PC-3 (cell line): ENCODE measurements around the gene PAQR5. TPM values are rescaled to one million over a fixed set of nuclear protein-coding genes. Genes with fewer than 3 reads are reported as not detected.
A peak's percentile ranks its signal among the peaks of the same experiment; 100 is the strongest.

Source experiments
- ATAC-seq: fragments of 200-7000 bp; cut with Tn5 transposase; 2 replicates; pipeline ENCODE4 v1.9.1; 2020; ENCODE audit warnings: mild to moderate bottlenecking, moderate library complexity
- BruUV-seq: library from RNA; stranded (reverse); fragments of 400-500 nt; replicated peaks from 2 replicates; lab custom pipeline; 2021; lab: Mats Ljungman, UMichigan
- CTCF ChIA-PET: fragments of 300-600 bp; sonication (Branson Sonifier 250); formaldehyde crosslinking; loops from one replicate; lab custom pipeline; 2022; ENCODE audit warnings: antibody characterized with exemption; lab: Charles Lee
- POLR2A ChIA-PET: fragments of 300-600 bp; sonication (Branson Sonifier 250); formaldehyde crosslinking; loops from one replicate; lab custom pipeline; 2022; ENCODE audit warnings: antibody characterized with exemption; ENCODE audit not compliant: unreplicated experiment; lab: Charles Lee
- DNase-seq: peaks from one replicate; pipeline ENCODE4 v3.0.0-alpha.2; 2015
- H2AFZ ChIP-seq: fragments of 300-600 bp; sonication (generic); 2 replicates; pipeline ENCODE4 v1.6.0; 2016; ENCODE audit warnings: antibody characterized with exemption, low read length
- H3F3A ChIP-seq: fragments of 300-600 bp; sonication (generic); one replicate; pipeline ENCODE4 v1.6.0; 2017; ENCODE audit warnings: antibody characterized with exemption, low read length, control low read depth, mild to moderate bottlenecking; ENCODE audit not compliant: unreplicated experiment
- H3K27ac ChIP-seq: fragments of 300-600 bp; sonication (generic); 2 replicates; pipeline ENCODE4 v1.5.1; 2016; ENCODE audit warnings: mild to moderate bottlenecking, low read length
- H3K27me3 ChIP-seq: fragments of 300-600 bp; sonication (generic); 2 replicates; pipeline ENCODE4 v1.6.1; 2016; ENCODE audit warnings: low read length, mixed read lengths
- H3K36me3 ChIP-seq: fragments of 300-600 bp; sonication (generic); 2 replicates; pipeline ENCODE4 v1.6.1; 2016; ENCODE audit warnings: low read depth, mixed run types, low read length, mixed read lengths
- H3K4me1 ChIP-seq: fragments of 300-600 bp; sonication (generic); 2 replicates; pipeline ENCODE4 v1.5.1; 2016; ENCODE audit warnings: low read length; ENCODE audit not compliant: insufficient read depth
- H3K4me2 ChIP-seq: fragments of 300-600 bp; sonication (generic); 2 replicates; pipeline ENCODE4 v1.6.0; 2016; ENCODE audit warnings: low read length
- H3K4me3 ChIP-seq: fragments of 300-600 bp; sonication (generic); 2 replicates; pipeline ENCODE4 v1.5.1; 2016; ENCODE audit warnings: mild to moderate bottlenecking, low read length, mixed read lengths
- H3K79me2 ChIP-seq: fragments of 300-600 bp; sonication (generic); 2 replicates; pipeline ENCODE4 v1.6.1; 2017; ENCODE audit warnings: low read length, mixed read lengths
- H3K9ac ChIP-seq: fragments of 300-600 bp; sonication (generic); 2 replicates; pipeline ENCODE4 v1.6.0; 2016; ENCODE audit warnings: mild to moderate bottlenecking, low read length
- H3K9me2 ChIP-seq: fragments of 300-600 bp; sonication (generic); replicated peaks from 2 replicates; pipeline ENCODE4 v1.6.1; 2016; ENCODE audit warnings: mixed run types, low read length, mixed read lengths
- H3K9me3 ChIP-seq: fragments of 300-600 bp; sonication (generic); 2 replicates; pipeline ENCODE4 v1.6.1; 2016; ENCODE audit warnings: low read length, mixed read lengths
- H4K20me1 ChIP-seq: fragments of 300-600 bp; sonication (generic); 2 replicates; pipeline ENCODE4 v1.6.1; 2016; ENCODE audit warnings: low read length, mixed read lengths
- EZH2 ChIP-seq: fragments of 300-600 bp; sonication (generic); IDR thresholded peaks from one replicate; pipeline ENCODE4 v1.6.1; 2017; ENCODE audit warnings: antibody characterized with exemption, mild to moderate bottlenecking, low read length; ENCODE audit not compliant: unreplicated experiment
- EZH2phosphoT487 ChIP-seq: fragments of 300-600 bp; sonication (generic); IDR thresholded peaks from 2 replicates; pipeline ENCODE4 v1.6.1; 2018; ENCODE audit warnings: mild to moderate bottlenecking, antibody characterized with exemption, low read length, borderline replicate concordance
- intact Hi-C: fragments of 100-400 bp; cut with micrococcal nuclease; formaldehyde crosslinking; loops from 2 replicates; pipeline ENCODE4 v1.9.0; 2023
- total RNA-seq: library from RNA; depleted of rRNA; stranded (reverse); fragments of >200 nt; gene quantifications from 2 replicates; pipeline ENCODE4 v1.2.3, GENCODE V29; 2014
- TF ChIP-seq, protein P1 (sequence below): fragments of 300-600 bp; sonication (generic); conservative IDR thresholded peaks from 2 replicates; pipeline ENCODE4 v1.5.1; 2017; ENCODE audit warnings: antibody characterized with exemption, low read depth, mild to moderate bottlenecking, low read length

The PAQR5 gene
- total RNA-seq, 1 experiment from 2014 or later: 12.2 TPM

DNA sequence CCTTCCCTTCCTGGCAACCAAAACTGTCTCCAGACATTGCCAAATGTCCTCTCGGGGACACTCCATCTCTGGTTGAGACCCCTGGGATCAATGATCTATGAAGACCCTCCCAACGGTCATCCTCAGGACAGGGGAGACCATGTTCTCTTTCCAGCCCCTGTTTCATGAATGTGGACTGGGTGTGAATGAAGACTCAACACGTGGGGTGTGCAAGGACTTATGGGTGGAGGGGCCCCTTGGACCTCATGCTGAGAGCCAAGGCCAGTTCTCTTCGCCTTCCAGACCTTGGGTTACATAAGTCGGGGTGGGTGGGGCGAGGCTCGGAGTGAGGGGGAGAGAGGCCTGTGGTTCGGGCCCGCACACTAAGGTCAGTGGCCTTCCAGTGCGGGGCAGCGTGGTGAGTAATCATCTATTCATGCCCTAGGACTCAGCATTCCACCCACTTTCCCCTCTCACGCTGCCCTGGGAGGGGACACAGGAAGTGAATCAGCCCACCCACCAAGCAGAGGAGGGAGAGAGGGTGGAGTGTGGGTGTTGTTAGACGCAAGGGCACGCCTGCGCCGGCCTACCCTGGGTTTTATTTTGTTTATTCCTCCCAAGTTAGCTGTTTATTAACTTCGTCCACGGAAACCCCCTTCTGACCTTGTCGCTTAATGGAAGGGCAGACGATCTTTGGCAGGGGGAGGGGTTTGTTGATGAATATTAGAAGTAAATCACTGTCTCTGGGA, 6.7 kb downstream of the PAQR5 start:
- no peaks in the 10 kb centered on the region for H3F3A ChIP-seq
- H3K4me3 ChIP-seq: no peak overlapping the region
- H3K4me1 ChIP-seq: peaks cover 41% of the 10 kb centered on the region
- peaks cover 5% of the 10 kb centered on the region; the same call in 1 of the 2 replicates for H3K36me3 ChIP-seq
- peak overlapping the region; percentile 67 for H3K4me2 ChIP-seq
- H3K27ac ChIP-seq: peak overlapping the region; percentile 81
- CTCF ChIA-PET: no interaction called here
- BruUV-seq: no TSS peak
- H3K9me3 ChIP-seq: no peaks in the 10 kb centered on the region
- POLR2A ChIA-PET: no interaction called here
- H3K9me2 ChIP-seq: no peaks in the 10 kb centered on the region
- H3K79me2 ChIP-seq: peaks cover 10% of the 10 kb centered on the region; the same call in 1 of the 2 replicates
- intact Hi-C loops: loop anchor here (5.0 kb wide), 1 partner anchor 87 kb away; no protein-coding TSS in a partner anchor
- no peaks in the 10 kb centered on the region for H3K27me3 ChIP-seq
- peak overlapping the region; percentile 48 for H3K9ac ChIP-seq
- H2AFZ ChIP-seq: peak overlapping the region; percentile 50
- H4K20me1 ChIP-seq: no peaks in the 10 kb centered on the region
- no peak for TF ChIP-seq EZH2phosphoT487
- no peak for TF ChIP-seq EZH2
- TF ChIP-seq, protein P1, sequence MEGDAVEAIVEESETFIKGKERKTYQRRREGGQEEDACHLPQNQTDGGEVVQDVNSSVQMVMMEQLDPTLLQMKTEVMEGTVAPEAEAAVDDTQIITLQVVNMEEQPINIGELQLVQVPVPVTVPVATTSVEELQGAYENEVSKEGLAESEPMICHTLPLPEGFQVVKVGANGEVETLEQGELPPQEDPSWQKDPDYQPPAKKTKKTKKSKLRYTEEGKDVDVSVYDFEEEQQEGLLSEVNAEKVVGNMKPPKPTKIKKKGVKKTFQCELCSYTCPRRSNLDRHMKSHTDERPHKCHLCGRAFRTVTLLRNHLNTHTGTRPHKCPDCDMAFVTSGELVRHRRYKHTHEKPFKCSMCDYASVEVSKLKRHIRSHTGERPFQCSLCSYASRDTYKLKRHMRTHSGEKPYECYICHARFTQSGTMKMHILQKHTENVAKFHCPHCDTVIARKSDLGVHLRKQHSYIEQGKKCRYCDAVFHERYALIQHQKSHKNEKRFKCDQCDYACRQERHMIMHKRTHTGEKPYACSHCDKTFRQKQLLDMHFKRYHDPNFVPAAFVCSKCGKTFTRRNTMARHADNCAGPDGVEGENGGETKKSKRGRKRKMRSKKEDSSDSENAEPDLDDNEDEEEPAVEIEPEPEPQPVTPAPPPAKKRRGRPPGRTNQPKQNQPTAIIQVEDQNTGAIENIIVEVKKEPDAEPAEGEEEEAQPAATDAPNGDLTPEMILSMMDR: no peak
- peak; percentile 90 for ATAC-seq
- DNase-seq: peak; percentile 90

DNA sequence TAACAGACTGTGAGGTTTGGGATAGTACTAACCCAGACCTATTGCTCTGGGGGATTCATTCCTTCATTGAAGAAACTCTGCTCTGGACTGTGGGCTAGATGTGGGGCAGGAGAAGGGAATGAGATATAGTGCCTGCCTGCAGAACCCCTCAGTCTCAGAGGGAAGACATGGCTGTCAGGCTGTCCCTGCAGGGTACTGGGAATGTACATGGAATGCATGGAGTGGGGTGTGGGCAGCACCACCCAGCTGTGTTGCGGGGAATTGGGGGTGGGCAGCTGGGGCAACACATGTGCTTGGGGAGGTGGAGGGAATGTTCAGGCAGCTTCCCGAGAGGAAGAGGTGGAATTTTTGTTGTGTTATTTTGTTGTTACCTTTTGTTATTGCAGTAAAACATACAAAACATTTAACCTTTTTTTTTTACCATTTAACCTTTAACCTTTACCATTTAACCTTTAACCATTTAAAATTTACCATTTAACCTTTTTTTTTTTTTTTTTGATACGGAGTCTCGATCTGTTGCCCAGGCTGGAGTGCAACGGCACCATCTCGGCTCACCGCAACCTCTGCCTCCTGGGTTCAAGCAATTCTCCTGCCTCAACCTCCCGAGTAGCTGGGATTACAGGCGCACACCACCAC, 7.3 kb downstream of the PAQR5 start:
- H3K79me2 ChIP-seq: peaks cover 10% of the 10 kb centered on the region; the same call in 1 of the 2 replicates
- peak overlapping the region; percentile 48 for H3K9ac ChIP-seq
- peak overlapping the region; percentile 67 for H3K4me2 ChIP-seq
- no peaks in the 10 kb centered on the region for H3F3A ChIP-seq
- H3K36me3 ChIP-seq: peaks cover 5% of the 10 kb centered on the region; the same call in 1 of the 2 replicates
- H3K27ac ChIP-seq: peak overlapping the region; percentile 81
- ChIA-PET CTCF (no interaction called here), POLR2A (no interaction called here)
- H2AFZ ChIP-seq: peak overlapping the region; percentile 50
- H4K20me1 ChIP-seq: no peaks in the 10 kb centered on the region
- no peak for DNase-seq
- no peaks in the 10 kb centered on the region for H3K27me3 ChIP-seq
- peak; percentile 28 for ATAC-seq
- H3K9me3 ChIP-seq: no peaks in the 10 kb centered on the region
- no TSS peak for BruUV-seq
- peaks cover 44% of the 10 kb centered on the region for H3K4me1 ChIP-seq
- H3K4me3 ChIP-seq: no peak overlapping the region
- H3K9me2 ChIP-seq: no peaks in the 10 kb centered on the region
- TF ChIP-seq EZH2phosphoT487 (no peak), EZH2 (no peak)
- TF ChIP-seq, protein P1: no peak
- intact Hi-C loops: loop anchor here (5.0 kb wide), 1 partner anchor 86 kb away; no protein-coding TSS in a partner anchor

DNA sequence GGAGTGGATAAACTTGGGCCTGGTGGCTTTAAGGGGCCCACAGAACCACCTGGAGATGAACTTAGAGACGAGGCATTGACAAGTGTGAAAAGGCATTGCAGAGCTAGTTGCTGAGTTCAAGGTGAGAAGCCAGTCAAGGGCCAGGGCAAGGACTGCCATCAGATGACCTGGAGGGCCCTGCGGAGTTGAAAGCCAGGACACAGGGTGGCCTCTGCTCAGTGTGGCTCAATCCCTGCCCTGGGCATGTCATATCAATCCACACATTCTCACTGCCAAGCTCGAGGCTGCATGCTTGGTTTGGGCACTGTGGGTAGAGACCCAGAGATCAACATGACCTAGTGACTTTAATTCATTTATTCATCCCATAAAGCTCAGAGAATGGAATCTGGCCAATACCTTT, 9.2 kb downstream of the PAQR5 start:
- Histone ChIP-seq H3K4me2 (no peak overlapping the region), H3K79me2 (peaks cover 10% of the 10 kb centered on the region; the same call in 1 of the 2 replicates), H2AFZ (no peak overlapping the region), H3K36me3 (peaks cover 5% of the 10 kb centered on the region; the same call in 1 of the 2 replicates), H3K4me1 (peaks cover 54% of the 10 kb centered on the region), H4K20me1 (no peaks in the 10 kb centered on the region), H3K27ac (peak overlapping the region; percentile 34), H3K9ac (no peak overlapping the region), H3F3A (no peaks in the 10 kb centered on the region), H3K9me2 (no peaks in the 10 kb centered on the region), H3K27me3 (no peaks in the 10 kb centered on the region), H3K9me3 (no peaks in the 10 kb centered on the region), H3K4me3 (no peak overlapping the region)
- intact Hi-C loops: loop anchor here (5.0 kb wide), 1 partner anchor 84 kb away; no protein-coding TSS in a partner anchor
- DNase-seq (peak; percentile 12), ATAC-seq (no peak)
- TF ChIP-seq EZH2: no peak
- TF ChIP-seq, protein P1: no peak
- no peak for TF ChIP-seq EZH2phosphoT487
- POLR2A ChIA-PET: no interaction called here
- CTCF ChIA-PET: no interaction called here
- BruUV-seq: no TSS peak
